ENCODE measurements around the gene PTPRF. TPM values are rescaled to one million over a fixed set of nuclear protein-coding genes. Genes with fewer than 3 reads are reported as not detected.
"Not testable (repeated sequence)": the region's sequence is repeated elsewhere in the genome, so short reads cannot be mapped to it uniquely, and the experiment has no call there.

PTPRF gene
- total RNA-seq, 2 donors from 2014 or later: 37.4 to 63.1 TPM

DNA sequence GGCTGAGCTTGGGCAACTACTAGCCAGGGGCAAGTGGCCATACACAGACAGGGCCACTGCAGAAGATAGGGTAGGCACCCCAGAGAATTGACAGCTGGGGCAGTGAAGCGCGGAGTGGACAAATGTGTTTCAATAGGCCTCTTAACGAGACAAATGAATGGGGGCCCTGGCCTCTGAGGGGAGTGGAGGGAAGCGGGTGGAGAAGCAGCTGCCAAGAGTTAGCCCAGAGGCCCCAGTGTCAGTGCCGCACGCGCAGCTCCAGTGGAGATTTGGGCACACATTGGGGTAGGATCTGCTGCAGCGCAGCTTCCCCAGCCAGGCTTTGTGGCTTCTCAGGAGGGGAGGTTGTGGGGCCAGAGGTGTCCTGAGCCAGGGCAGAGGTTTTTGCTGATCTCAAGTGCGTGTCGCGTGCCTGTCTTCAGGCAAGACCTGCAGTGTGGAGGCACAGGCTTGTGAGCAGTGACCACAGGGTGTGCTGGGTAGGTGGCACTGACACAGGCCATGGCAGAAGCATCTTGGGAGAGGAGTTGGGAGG, 16.9 kb downstream of the PTPRF start:
- ATAC-seq (peak in 1 of 2 donors; percentile 7), DNase-seq (no peak)
- intact Hi-C loops (cut with DNase I): no loop called here

DNA sequence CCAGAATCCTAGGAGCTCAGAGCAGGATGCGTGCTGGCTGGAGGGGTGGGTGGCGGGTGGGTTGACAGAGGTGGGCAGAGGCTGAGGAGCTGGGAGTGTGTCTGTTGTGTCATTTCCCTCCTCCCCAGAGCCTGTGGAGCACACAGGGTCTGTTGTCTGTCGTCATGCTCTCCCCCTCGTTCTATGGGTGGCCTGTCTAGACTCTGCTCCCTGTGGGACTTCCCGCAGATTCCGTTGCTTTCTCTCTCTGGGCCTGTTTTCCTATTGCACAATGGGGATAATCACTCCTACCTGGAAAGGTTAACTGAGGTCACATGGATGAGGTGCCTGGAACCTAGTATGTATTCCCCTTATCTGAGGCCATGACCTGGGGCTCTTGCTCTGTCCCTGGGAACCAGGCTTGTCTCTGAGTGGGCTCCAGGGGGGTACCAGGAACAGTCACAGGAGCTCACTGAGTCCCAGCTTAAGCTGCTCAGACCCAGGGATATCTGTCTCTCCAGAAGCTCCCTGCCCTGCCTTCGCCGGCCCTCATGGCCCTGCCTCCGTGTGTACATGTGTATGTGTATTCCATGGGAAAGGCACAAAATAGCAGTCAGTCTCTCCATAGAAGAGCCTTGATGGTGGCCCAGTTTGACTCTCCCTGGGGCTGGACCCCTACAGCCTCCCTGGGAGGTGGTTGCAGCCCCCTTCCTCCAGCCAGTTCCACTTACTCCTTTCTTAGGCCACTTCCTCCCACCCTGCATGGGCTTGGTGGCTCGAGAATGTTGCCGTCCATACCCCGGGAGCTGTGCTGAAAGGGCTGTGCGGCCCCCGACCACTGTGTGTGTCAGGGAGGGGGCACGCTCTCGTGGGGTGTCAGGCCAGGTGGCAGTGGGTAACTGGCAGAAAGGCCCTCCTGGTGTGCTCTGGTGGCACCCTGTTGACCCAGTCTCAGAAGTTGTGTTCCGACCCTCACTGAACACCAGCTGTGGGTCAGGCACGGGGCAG, 17.9 kb downstream of the PTPRF start:
- intact Hi-C loops (cut with DNase I): no loop called here
- no peak for DNase-seq
- peak in 1 of 2 donors; percentile 3 for ATAC-seq

- DNase-seq; ATAC-seq; intact Hi-C loops (cut with DNase I): not testable (repeated sequence)
These were observed 18.7 kb downstream of the PTPRF start for GRCh38 chr1:43549394-43549793.

DNA sequence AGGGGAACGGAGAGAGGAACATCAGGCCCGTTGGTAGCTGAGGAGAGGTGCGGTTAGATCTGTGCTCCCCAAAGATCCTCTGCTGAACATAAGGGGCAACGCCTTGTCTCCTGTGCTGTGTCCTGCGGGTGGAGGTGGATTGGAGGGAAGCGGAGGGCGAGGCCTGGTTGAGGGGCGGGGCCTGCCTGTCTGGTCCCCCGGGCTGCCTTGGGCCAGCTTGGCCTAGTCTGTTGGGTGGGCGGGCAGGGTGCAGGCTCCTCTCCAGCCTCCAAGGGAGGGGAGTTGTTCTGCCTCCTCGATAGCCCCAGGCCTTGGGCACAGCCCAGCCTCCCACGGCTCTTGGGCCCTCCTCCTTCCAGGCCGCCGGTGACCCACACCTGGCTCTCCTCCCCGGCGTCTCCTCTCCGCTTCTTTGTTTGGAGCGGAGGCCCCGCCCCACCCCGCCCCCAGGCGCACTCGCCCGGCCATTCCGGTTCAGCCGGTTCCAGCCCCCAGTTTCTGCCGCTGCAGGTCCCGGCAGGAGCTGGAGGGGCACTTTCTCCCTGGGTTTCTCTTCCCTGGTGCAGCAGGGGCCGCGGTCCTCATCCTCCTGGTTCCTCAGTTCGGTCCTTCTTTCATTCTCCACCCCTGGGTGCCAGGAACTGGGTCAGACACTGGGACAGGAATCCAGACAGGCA, 19.4 kb downstream of the PTPRF start:
- intact Hi-C loops (cut with DNase I): no loop called here
- ATAC-seq (peak; percentile 16 to 79), DNase-seq (peak; percentile 60)

DNA sequence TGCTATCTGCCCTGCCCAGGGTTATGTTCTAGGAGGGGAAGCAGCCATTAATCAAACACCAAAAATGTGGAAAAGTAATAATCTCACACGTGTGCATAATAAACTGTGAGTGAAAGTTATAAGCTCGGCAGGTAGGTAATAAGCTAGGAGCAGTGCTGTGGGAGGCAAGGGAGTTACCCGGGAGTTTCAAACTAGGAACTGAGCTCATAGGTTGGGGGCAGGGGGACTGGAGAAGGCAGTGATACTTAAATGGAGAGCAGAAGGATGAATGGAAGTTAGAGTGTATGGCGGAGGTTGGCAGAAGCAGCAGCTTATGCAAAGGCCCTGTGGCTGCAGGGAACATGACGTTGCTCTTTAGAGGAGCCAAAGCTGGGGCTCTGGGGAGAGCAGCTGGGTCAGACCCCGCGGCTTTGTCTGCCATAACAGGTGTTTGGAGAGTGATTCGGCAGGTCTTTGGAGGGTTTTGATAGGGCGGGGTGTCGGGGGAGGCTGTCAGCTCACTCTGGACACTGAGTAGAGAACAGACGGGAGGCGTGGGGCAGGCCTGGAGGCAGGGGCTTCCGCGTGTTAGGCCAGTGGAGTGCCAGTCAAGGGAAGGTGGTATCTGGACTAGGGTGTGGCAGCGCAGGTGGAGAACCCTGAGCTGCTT, 20.0 kb downstream of the PTPRF start:
- ATAC-seq (no peak), DNase-seq (no peak)
- intact Hi-C loops (cut with DNase I): no loop called here

- intact Hi-C loops (cut with DNase I): no loop called here
- DNase-seq (no peak), ATAC-seq (no peak)
These were observed 20.8 kb downstream of the PTPRF start for GRCh38 chr1:43551396-43551888.

DNA sequence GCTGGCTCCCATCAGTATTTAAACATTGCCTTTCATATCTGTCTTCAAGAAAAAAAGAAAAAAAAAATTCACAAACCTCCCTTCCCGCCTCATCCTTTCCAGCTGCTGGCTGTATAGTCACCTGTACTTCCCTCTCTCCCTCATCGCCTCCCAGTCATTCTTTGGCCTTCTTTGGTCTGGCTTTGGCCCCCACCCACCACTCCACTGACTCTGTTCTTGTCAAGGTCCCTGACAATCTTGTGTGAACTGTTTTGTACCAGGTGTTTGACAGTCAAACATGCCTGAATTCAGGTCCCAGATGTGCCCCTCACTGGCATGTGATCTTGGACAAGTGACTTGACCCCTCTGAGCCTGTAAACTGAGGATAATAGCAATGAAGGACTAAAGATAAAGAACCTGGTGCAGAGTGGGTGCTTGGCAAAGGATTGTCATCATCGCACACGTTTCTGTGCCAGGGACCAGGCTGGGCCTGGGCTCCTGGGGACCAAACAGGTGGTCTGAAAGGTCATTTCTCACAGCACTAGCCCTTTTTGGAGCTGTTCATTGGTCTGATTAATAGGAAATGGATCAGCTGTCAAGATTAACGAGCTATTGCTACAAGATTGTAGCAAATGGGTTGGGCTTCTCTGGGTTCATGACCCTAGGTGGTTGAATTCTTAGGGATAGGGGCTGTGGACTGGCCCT, 21.5 kb downstream of the PTPRF start:
- ATAC-seq (no peak), DNase-seq (no peak)
- intact Hi-C loops (cut with DNase I): no loop called here

DNA sequence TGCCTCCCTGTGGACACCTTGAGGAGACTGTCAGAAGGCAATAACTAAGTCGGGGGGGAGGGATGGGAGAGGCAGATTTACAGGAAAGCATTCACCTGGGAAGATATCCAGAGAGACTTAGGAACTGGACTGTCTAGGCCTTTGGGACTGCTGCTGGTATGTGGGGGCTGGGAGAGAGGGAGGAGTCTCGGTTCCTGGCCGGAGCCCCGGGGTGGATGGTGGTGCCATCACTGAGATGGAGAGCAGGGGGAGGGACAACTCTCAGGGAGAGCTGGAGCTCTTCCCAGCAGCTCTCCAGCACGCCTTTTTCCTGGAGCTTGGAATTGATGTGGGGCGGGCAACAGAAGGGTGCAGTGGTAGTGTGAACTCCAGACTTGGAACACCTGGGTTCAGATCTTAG, 22.1 kb downstream of the PTPRF start:
- intact Hi-C loops (cut with DNase I): no loop called here
- ATAC-seq: peak; percentile 77 to 80
- peak; percentile 54 for DNase-seq

DNA sequence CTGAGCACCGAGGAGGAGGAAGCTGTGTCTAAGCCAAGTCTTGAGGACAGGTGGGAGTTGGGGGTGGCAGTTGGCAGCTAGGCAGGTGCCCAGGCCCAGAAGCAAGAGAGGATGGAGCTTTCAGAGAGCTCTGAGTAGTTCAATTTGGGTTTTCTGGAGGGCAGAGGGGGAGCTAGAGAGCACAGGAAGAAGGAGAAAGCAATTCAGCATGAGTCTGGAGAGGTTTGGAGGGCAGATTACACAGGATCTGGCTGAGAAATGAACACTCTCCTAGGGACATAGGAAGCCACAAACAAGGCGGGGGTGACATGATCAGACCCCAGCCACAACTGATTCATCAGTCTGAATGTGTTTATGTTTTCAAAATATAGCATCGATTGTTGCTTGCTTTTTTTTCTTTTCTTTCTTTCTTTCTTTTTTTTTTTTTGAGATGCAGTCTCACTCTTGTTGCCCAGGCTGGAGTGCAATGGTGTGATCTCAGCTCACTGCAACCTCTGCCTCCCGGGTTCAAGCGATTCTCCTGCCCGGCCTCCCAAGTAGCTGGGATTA, 23.8 kb downstream of the PTPRF start:
- ATAC-seq (no peak), DNase-seq (no peak)
- intact Hi-C loops (cut with DNase I): no loop called here

DNA sequence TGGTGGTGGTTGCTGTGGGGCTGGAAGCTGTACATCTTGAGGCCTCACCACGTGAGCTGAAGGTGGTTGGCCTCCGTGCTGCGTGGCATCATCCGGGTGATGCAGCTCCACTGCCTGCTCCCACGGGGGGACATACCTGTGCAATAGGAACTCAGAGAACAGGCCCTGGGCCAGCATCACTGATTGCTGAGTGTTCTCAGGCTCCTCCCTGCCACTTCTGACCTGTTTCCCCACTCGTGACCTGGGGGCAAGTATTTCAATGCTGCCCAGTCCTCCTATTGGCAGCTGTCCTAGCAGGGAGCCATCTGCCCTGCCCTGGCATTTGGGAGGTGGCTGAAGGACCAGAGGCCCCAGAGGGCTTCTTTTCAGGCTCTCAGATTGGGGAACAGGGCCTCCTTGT, 26.1 kb downstream of the PTPRF start:
- intact Hi-C loops (cut with DNase I): no loop called here
- peak in 1 of 2 donors; percentile 24 for ATAC-seq
- no peak for DNase-seq

GRCh38 chr1:43557744-43558245, 27.1 kb downstream of the PTPRF start:
- intact Hi-C loops (cut with DNase I): no loop called here
- ATAC-seq: peak; percentile 66 to 81
- no peak for DNase-seq

DNA sequence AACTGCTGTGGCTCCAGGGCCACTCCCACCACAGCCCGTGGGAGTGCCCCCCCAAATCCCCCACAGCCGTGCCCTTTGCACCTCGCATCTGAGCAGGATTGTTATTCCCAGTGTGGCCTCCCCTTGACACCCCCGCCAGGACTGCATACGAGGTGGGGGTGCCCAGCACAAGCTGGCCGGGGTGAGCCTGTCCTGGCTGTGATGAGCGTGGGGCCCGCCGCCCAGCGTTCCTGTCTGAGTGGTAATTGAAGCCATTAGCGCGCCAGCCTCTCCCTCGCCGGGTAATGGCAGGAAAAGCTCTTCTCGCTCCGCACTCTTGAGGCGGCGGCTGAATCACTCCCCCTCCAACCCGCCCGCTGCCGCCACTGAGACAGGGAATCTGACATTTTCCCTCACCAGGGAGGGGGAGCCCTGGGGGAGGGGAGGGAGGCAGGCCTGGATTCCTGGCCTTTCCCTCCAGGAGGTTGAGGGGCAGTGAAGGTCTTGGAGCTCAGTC, 27.7 kb downstream of the PTPRF start:
- no peak for DNase-seq
- intact Hi-C loops (cut with DNase I): no loop called here
- ATAC-seq: peak; percentile 23 to 59

DNA sequence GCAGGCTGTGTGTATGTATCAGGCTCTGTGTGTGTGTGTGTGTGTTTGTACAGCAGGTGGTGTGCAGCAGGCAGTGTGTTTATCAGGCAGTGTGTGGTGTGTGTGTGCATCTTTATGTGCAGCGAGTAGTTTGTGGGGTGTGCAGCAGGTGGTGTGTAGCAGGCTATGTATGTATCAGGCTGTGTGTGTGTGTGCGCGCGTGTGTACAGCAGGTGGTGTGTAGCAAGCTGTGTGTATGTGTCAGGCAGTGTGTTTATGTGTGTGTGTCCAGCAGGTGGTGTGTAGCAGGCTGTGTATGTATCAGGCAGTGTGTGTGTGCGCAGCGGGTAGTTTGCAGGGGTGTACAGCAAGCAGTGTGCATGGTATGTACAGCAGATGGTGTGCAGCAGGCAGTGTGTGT, 29.0 kb downstream of the PTPRF start:
- intact Hi-C loops (cut with DNase I): no loop called here
- ATAC-seq: no peak

DNA sequence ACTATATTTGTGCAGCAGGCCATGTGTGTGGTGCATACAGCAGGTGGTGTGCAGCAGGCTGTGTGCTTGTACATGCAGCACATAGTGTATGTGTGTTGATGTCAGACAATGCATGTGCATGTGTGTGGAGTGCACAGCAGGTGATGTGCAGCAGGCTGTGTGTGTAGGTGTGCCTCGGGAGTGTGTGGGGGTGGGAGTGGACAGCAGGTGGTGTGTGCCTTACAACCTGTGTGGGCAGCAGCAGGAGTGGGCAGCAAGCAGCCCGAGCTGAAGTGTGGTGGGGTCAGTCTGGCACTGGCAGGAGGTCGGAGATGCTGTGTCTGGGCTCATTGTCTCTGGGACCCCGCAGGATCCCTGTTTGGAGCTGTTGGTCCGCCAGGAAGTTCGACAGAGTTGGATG, 29.6 kb downstream of the PTPRF start:
- DNase-seq (no peak), ATAC-seq (no peak)
- intact Hi-C loops (cut with DNase I): no loop called here

More for the DNA sequence above, 29.0 kb downstream of the PTPRF start:
- DNase-seq: no peak

- peak; percentile 52 for DNase-seq
- intact Hi-C loops (cut with DNase I): no loop called here
- peak; percentile 42 to 50 for ATAC-seq
These were observed 33.3 kb downstream of the PTPRF start for GRCh38 chr1:43563876-43564539.

DNA sequence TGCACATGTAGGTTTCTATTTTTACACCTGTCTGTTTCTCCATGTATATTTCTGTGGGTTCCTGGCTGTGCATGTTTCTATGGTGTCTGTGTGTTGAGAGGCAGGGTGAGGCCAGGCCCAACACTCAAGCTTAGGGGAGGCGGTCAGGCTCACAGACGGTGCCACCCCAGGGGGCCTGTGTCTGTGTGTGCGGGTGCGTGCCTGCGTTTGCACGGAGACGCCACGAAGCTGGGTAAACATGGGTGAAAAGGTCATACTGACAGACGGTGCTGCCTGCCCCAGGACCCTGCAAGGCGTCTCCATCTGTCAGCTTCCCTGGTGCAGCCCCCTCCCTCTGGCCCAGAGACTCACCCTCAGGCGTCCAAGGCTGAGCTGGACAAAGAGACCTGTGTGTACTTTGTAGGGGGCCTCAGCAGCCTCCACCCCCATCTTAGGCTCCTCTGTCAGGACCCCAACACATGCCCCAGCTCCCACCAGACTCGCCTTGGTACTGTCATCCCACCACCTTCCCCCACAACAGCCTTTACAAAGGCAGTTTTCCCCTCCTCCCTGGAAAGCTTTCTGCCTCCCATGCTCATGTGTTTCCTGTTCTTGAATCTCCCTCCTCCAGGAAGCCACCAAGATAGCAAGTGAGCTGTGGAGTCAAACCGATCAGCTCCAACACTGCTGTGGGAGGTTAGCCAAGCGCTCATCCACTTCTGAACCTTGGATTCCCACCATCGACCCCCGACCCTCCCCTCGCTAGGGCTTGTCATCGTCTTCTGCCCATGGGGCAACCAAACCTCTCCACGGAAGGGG, 34.1 kb downstream of the PTPRF start:
- intact Hi-C loops (cut with DNase I): no loop called here
- DNase-seq (no peak), ATAC-seq (no peak)
